GM13977 (cell line): ENCODE data around the gene HEMGN.
"Not testable (repeated sequence)": the region's sequence is repeated elsewhere in the genome, so short reads cannot be mapped to it uniquely, and the experiment has no call there.

Source experiments
- DNase-seq: peaks from one replicate; pipeline ENCODE4 v3.0.0; 2012; ENCODE audit warnings: low spot score
- CTCF ChIP-seq: IDR thresholded peaks from 2 replicates; pipeline ENCODE4 v1.5.1; 2012; ENCODE audit warnings: mild to moderate bottlenecking, control low read depth; ENCODE audit not compliant: insufficient read depth; ENCODE audit errors: extremely low read depth, missing control alignments
- in situ Hi-C: fragments of 300-500 bp; cut with MboI; formaldehyde crosslinking; loops from one replicate; pipeline ENCODE4 v1.12.0; 2022; ENCODE audit warnings: low sequenced_read_pairs, low pct_unique_long_range_greater_than_20kb, mixed read lengths, inconsistent platforms; ENCODE audit not compliant: unreplicated experiment

Gene HEMGN

DNA sequence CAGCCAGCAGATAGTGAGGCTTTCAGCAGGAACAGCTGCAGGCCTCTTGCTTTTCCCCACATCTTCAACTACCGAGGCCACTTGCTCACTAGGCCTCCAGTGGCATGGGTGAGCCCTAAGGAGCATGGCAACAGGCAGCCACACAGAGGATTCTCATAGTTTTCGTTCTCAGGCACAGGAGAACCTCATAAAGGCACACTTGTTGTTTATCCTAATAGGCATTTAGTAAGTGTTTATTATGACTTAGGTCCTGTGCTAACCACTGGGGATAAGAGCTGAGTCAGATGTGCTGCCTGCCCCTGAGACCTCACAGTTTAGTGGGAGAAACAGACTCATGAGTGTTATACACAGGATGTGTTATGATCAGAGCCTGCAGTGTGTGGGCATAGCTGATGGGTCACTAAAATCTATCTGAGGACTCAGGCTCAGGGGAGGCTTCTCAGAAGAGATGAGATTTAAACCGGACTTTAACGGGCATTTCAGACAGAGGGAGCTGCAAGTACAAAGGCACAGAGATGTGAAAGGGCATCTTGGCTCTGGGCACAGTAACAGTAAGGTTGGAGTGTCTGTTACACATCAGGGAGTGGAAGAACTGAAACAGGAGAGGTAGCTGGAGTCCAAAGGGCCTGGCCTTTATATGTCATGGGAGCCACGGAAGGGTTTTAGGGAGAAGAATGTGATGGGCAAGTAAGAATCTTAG lies 21.0 kb upstream of the HEMGN start:
- no peak for DNase-seq
- no peak for TF ChIP-seq CTCF
- in situ Hi-C loops = no loop called here

- in situ Hi-C loops = no loop called here
- TF ChIP-seq CTCF = no peak
- no peak for DNase-seq
These were observed 18.4 kb upstream of the HEMGN start for GRCh38 chr9:97956331-97956730.

GRCh38 chr9:97954550-97954989 lies 16.6 kb upstream of the HEMGN start:
- in situ Hi-C loops = no loop called here
- TF ChIP-seq CTCF = peak; percentile 75
- peak; percentile 72 for DNase-seq

DNA sequence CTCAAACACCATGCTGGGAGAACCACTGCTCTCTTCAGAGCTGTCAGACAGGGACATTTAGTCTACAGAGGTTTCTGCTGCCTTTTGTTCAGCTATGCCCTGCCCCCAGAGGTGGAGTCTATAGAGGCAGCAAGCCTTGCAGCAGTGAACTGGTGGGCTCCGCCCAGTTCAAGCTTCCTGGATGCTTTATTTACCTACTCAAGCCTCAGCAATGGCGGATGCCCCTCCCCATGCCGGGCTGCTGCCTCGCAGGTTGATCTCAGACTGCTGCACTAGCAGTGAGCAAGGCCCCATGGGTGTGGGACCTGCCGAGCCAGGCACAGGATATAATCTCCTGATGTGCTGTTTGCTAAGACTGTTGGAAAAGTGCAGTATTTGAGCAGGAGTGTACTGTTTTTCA lies 12.9 kb upstream of the HEMGN start:
- DNase-seq, in situ Hi-C loops: not testable (repeated sequence)

DNA sequence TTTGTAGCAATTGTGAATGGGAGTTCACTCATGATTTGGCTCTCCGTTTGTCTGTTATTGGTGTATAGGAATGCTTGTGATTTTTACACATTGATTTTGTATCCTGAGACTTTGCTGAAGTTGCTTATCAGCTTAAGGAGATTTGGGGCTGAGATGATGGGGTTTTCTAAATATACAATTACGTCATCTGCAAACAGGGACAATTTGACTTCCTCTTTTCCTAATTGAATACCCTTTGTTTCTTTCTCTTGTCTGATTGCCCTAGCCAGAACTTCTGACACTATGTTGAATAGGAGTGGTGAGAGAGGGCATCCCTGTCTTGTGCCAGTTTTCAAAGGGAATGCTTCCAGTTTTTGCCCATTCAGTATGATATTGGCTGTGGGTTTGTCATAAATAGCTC lies 9.1 kb upstream of the HEMGN start:
- in situ Hi-C loops = loop anchor here (25.0 kb wide), 1 partner anchor 315 kb away; the partner anchor contains the start of gene TBC1D2
- not testable (repeated sequence) for DNase-seq

- in situ Hi-C loops = loop anchor here (25.0 kb wide), 1 partner anchor 317 kb away; the partner anchor contains the start of gene TBC1D2
- DNase-seq = not testable (repeated sequence)
These were observed 7.5 kb upstream of the HEMGN start for GRCh38 chr9:97945470-97945869.

GRCh38 chr9:97944612-97945011 lies 6.6 kb upstream of the HEMGN start:
- in situ Hi-C loops = loop anchor here (25.0 kb wide), 1 partner anchor 318 kb away; the partner anchor contains the start of gene TBC1D2
- no peak for TF ChIP-seq CTCF
- no peak for DNase-seq

- DNase-seq = no peak
- TF ChIP-seq CTCF = no peak
- in situ Hi-C loops = loop anchor here (25.0 kb wide), 1 partner anchor 319 kb away; the partner anchor contains the start of gene TBC1D2
These were observed 5.4 kb upstream of the HEMGN start for GRCh38 chr9:97943308-97943855.
